ENCODE results near the gene ANKRD6.

- TF ChIP-seq CTCF (conservative IDR thresholded peaks at IDR 0.05; ENCODE audit: low read depth, low read length) (no peak), EZH2 (IDR thresholded peaks at IDR 0.05; ENCODE audit: borderline replicate concordance, low read depth, low read length, poor library complexity, severe bottlenecking) (no peak)
Observed at GRCh38 chr6:89398762-89399525, 34.0 kb upstream of the ANKRD6 start.

Measured in A673 (cell line).